ENCODE measurements around the gene TMPRSS7. TPM values are rescaled to one million over a fixed set of nuclear protein-coding genes. Genes with fewer than 3 reads are reported as not detected.

Gene TMPRSS7, protein sequence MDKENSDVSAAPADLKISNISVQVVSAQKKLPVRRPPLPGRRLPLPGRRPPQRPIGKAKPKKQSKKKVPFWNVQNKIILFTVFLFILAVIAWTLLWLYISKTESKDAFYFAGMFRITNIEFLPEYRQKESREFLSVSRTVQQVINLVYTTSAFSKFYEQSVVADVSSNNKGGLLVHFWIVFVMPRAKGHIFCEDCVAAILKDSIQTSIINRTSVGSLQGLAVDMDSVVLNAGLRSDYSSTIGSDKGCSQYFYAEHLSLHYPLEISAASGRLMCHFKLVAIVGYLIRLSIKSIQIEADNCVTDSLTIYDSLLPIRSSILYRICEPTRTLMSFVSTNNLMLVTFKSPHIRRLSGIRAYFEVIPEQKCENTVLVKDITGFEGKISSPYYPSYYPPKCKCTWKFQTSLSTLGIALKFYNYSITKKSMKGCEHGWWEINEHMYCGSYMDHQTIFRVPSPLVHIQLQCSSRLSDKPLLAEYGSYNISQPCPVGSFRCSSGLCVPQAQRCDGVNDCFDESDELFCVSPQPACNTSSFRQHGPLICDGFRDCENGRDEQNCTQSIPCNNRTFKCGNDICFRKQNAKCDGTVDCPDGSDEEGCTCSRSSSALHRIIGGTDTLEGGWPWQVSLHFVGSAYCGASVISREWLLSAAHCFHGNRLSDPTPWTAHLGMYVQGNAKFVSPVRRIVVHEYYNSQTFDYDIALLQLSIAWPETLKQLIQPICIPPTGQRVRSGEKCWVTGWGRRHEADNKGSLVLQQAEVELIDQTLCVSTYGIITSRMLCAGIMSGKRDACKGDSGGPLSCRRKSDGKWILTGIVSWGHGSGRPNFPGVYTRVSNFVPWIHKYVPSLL
- total RNA-seq = not detected

DNA sequence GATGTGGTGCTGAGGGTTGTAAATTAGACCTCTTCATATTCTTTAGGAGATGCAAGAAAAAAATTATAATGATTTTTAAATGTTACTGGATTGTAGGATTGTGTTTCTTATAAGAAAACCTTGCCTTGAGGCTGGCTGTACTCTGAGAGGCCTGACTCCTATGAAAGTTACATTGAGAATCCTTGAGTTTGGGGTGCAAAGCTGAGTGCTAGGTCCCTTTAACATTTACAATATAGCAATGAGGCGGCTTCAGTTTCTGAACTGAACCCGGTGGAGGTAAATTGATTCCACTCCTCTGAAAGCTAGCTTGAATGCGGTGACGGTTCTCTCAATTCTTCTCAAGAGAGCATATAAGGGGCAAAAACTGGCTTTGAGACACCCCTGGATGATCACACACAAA lies at the start of gene TMPRSS7:
Gene TMPRSS7, plus strand, starts transcription at position 301 of the 400 bp plus-strand sequence. CDS start 110 bp downstream, outside the sequence.
- intact Hi-C loops (cut with DNase I; ENCODE audit: low total_unique reads) = no loop called here

DNA sequence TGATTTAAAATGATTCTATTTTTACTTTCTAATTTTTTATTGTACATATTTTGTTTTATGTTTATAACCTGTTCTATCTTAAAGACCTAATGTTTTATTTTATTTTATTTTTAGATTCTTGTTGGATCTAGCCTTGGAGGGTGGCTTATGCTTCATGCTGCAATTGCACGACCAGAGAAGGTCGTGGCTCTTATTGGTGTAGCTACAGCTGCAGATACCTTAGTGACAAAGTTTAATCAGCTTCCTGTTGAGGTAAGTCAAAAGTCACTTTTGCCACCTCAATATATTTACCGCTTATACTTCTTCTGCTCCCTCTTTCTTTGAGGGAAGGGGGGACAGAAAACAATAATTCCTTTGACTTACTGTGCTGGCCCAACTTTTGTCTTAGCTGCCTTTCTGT lies 47.7 kb upstream of the TMPRSS7 start:
- H3K36me3 ChIP-seq = peaks cover 0 to 33% (median 9%) of the 10 kb centered on the region in 4 donors
- no peak overlapping the region for H3K27ac ChIP-seq
- in situ Hi-C loops (cut with MboI; ENCODE audit: low pct_ligation_motif_present in 1 of 4, low pct_unique_long_range_greater_than_20kb in 1 of 4, low sequenced_read_pairs in 3 of 4) = no loop called here
- no peak for DNase-seq
- no peaks in the 10 kb centered on the region for H3K27me3 ChIP-seq
- H3K9me3 ChIP-seq = no peaks in the 10 kb centered on the region
- intact Hi-C loops (cut with DNase I; ENCODE audit: low total_unique reads) = no loop called here
- WGBS, 2 donors (ENCODE audit: low coverage in 1 of 2) = 76 to 80% methylated on average over 3 of the region's 3 CpGs
- no peak overlapping the region for H3K4me3 ChIP-seq
- peaks cover 0 to 19% (median 0%) of the 10 kb centered on the region in 4 donors for H3K4me1 ChIP-seq
- TF ChIP-seq EP300 (IDR thresholded peaks at IDR 0.05; ENCODE audit: low read depth) (no peak), POLR2A (IDR thresholded peaks at IDR 0.05) (no peak), POLR2AphosphoS5 (IDR thresholded peaks at IDR 0.05) (no peak)
- TF ChIP-seq, protein P1, sequence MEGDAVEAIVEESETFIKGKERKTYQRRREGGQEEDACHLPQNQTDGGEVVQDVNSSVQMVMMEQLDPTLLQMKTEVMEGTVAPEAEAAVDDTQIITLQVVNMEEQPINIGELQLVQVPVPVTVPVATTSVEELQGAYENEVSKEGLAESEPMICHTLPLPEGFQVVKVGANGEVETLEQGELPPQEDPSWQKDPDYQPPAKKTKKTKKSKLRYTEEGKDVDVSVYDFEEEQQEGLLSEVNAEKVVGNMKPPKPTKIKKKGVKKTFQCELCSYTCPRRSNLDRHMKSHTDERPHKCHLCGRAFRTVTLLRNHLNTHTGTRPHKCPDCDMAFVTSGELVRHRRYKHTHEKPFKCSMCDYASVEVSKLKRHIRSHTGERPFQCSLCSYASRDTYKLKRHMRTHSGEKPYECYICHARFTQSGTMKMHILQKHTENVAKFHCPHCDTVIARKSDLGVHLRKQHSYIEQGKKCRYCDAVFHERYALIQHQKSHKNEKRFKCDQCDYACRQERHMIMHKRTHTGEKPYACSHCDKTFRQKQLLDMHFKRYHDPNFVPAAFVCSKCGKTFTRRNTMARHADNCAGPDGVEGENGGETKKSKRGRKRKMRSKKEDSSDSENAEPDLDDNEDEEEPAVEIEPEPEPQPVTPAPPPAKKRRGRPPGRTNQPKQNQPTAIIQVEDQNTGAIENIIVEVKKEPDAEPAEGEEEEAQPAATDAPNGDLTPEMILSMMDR (IDR thresholded peaks at IDR 0.05) = no peak

More for the DNA sequence above, at the start of gene TMPRSS7:
- no peaks in the 10 kb centered on the region for H3K9me3 ChIP-seq
- H3K27ac ChIP-seq = no peak within 1 kb of the TSS
- no peaks in the 10 kb centered on the region for H3K4me1 ChIP-seq
- H3K4me3 ChIP-seq = no peak within 1 kb of the TSS
- H3K36me3 ChIP-seq = no peaks in the 10 kb centered on the region
- no peaks in the 10 kb centered on the region for H3K27me3 ChIP-seq
- WGBS, 2 donors (ENCODE audit: low coverage in 1 of 2) = 97 to 100% methylated on average over 1 to 4 of the region's 4 CpGs
- TF ChIP-seq, protein P1 (IDR thresholded peaks at IDR 0.05) = no peak
- in situ Hi-C loops (cut with MboI; ENCODE audit: low pct_ligation_motif_present in 1 of 4, low pct_unique_long_range_greater_than_20kb in 1 of 4, low sequenced_read_pairs in 3 of 4) = no loop called here
- DNase-seq = no peak

DNA sequence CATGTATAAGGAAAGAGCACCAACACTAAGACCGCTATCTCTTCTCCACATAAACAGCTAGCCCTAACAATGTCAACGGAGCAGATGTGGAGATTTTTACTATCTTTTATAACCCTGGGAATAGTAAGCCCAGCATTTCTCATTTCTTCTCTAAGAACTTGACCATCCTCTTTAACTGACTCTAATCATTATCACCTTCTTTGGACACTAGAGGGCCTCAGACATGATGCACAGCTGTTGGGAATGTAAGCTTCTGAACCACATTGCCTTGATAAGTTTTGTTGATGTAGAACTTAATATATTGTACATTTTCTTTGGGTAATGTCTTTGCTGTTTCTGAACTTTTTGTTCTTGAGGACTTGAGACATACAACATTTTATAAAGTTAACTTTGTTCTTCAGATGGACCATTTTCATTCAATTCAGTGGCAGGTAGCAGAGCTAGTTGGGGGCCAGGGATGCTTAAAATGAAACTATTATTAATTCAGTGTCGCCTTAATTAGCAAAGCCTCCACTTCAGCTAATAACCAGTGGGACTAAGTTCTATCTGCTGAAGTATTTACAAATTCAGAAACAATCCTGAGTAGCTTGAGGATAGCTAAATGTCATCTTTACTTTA lies 45.4 kb upstream of the TMPRSS7 start:
- no peak for DNase-seq
- no peak overlapping the region for H3K4me3 ChIP-seq
- H3K27me3 ChIP-seq = no peaks in the 10 kb centered on the region
- in situ Hi-C loops (cut with MboI; ENCODE audit: low pct_ligation_motif_present in 1 of 4, low pct_unique_long_range_greater_than_20kb in 1 of 4, low sequenced_read_pairs in 3 of 4) = no loop called here
- H3K27ac ChIP-seq = no peak overlapping the region
- 47 to 60% methylated on average over 3 of the region's 3 CpGs for WGBS, 2 donors (ENCODE audit: low coverage in 1 of 2)
- TF ChIP-seq POLR2A (IDR thresholded peaks at IDR 0.05) = no peak
- no peak for TF ChIP-seq POLR2AphosphoS5 (IDR thresholded peaks at IDR 0.05)
- TF ChIP-seq EP300 (IDR thresholded peaks at IDR 0.05; ENCODE audit: low read depth) = no peak
- TF ChIP-seq, protein P1 (IDR thresholded peaks at IDR 0.05) = peak; percentile 59 to 68 (median 62)
- no peaks in the 10 kb centered on the region for H3K9me3 ChIP-seq
- intact Hi-C loops (cut with DNase I; ENCODE audit: low total_unique reads) = no loop called here
- H3K4me1 ChIP-seq = peaks cover 0 to 13% (median 0%) of the 10 kb centered on the region in 4 donors
- peaks cover 0 to 35% (median 12%) of the 10 kb centered on the region in 4 donors for H3K36me3 ChIP-seq

DNA sequence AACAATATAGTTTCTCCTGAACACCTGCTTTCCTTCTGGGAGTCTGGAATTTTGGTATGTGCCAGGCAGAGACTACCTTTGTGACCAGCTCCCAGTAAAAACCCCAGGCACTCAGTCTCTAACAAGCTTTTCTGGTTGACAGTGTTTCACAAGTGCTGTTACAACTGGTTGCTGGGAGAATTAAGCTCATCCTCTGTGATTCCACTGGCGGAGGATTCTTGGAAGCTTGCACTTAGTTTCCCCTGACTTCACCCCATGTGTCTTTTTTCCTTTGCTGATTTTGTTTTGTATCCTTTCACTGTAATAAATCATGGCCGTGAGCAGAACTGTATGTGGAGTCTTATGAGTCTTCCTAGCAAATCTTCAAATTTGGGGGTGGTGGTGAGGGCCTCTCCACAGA lies 41.5 kb upstream of the TMPRSS7 start:
- no peak for DNase-seq

More for the DNA sequence above, 41.5 kb upstream of the TMPRSS7 start:
- Histone ChIP-seq H3K27ac (no peak overlapping the region), H3K27me3 (no peaks in the 10 kb centered on the region), H3K4me3 (no peak overlapping the region), H3K36me3 (peaks cover 0 to 18% (median 6%) of the 10 kb centered on the region in 4 donors), H3K9me3 (no peaks in the 10 kb centered on the region), H3K4me1 (peaks cover 0 to 8% (median 0%) of the 10 kb centered on the region in 4 donors)
- in situ Hi-C loops (cut with MboI; ENCODE audit: low pct_ligation_motif_present in 1 of 4, low pct_unique_long_range_greater_than_20kb in 1 of 4, low sequenced_read_pairs in 3 of 4) (no loop called here), intact Hi-C loops (cut with DNase I; ENCODE audit: low total_unique reads) (no loop called here)
- 70 to 86% methylated on average over 2 of the region's 2 CpGs for WGBS, 2 donors (ENCODE audit: low coverage in 1 of 2)
- TF ChIP-seq POLR2A (IDR thresholded peaks at IDR 0.05) = no peak
- TF ChIP-seq, protein P1 (IDR thresholded peaks at IDR 0.05) = no peak
- no peak for TF ChIP-seq POLR2AphosphoS5 (IDR thresholded peaks at IDR 0.05)
- no peak for TF ChIP-seq EP300 (IDR thresholded peaks at IDR 0.05; ENCODE audit: low read depth)

All from transverse colon (tissue), 4 donors.